ENCODE results near the gene TTC7B.

TTC7B gene

GRCh38 chr14:90599748-90600507 is 216.3 kb downstream of the TTC7B start:
- TF ChIP-seq REST (IDR thresholded peaks at IDR 0.05; ENCODE audit: insufficient read depth in 1 of 2, low read depth in 2 of 2, low read length in 2 of 2) = no peak
- no peak for TF ChIP-seq SIN3A (IDR thresholded peaks at IDR 0.05; ENCODE audit: borderline replicate concordance, insufficient read depth, low read length)
- TF ChIP-seq FOXP2 (optimal IDR thresholded peaks at IDR 0.05; ENCODE audit: borderline replicate concordance, extremely low read depth, extremely low read length, insufficient read depth) = no peak
- TF ChIP-seq TAF1 (IDR thresholded peaks at IDR 0.05; ENCODE audit: borderline replicate concordance, insufficient read depth, low read length) = no peak
- TF ChIP-seq POLR2AphosphoS5 (IDR thresholded peaks at IDR 0.05; ENCODE audit: low read depth, low read length) = no peak

- TF ChIP-seq SIN3A (IDR thresholded peaks at IDR 0.05; ENCODE audit: borderline replicate concordance, insufficient read depth, low read length) = no peak
- no peak for TF ChIP-seq FOXP2 (optimal IDR thresholded peaks at IDR 0.05; ENCODE audit: borderline replicate concordance, extremely low read depth, extremely low read length, insufficient read depth)
- TF ChIP-seq REST (IDR thresholded peaks at IDR 0.05; ENCODE audit: insufficient read depth in 1 of 2, low read depth in 2 of 2, low read length in 2 of 2) = no peak
- no peak for TF ChIP-seq TAF1 (IDR thresholded peaks at IDR 0.05; ENCODE audit: borderline replicate concordance, insufficient read depth, low read length)
- TF ChIP-seq POLR2AphosphoS5 (IDR thresholded peaks at IDR 0.05; ENCODE audit: low read depth, low read length) = no peak
Observed at GRCh38 chr14:90599339-90599738, 216.9 kb downstream of the TTC7B start.

GRCh38 chr14:90597961-90598360 is 218.3 kb downstream of the TTC7B start:
- TF ChIP-seq TAF1 (IDR thresholded peaks at IDR 0.05; ENCODE audit: borderline replicate concordance, insufficient read depth, low read length) (no peak), POLR2AphosphoS5 (IDR thresholded peaks at IDR 0.05; ENCODE audit: low read depth, low read length) (no peak), FOXP2 (optimal IDR thresholded peaks at IDR 0.05; ENCODE audit: borderline replicate concordance, extremely low read depth, extremely low read length, insufficient read depth) (no peak), SIN3A (IDR thresholded peaks at IDR 0.05; ENCODE audit: borderline replicate concordance, insufficient read depth, low read length) (no peak), REST (IDR thresholded peaks at IDR 0.05; ENCODE audit: insufficient read depth in 1 of 2, low read depth in 2 of 2, low read length in 2 of 2) (no peak)

GRCh38 chr14:90596733-90597132 is 219.5 kb downstream of the TTC7B start:
- TF ChIP-seq POLR2AphosphoS5 (IDR thresholded peaks at IDR 0.05; ENCODE audit: low read depth, low read length) (no peak), FOXP2 (optimal IDR thresholded peaks at IDR 0.05; ENCODE audit: borderline replicate concordance, extremely low read depth, extremely low read length, insufficient read depth) (no peak), REST (IDR thresholded peaks at IDR 0.05; ENCODE audit: insufficient read depth in 1 of 2, low read depth in 2 of 2, low read length in 2 of 2) (no peak), TAF1 (IDR thresholded peaks at IDR 0.05; ENCODE audit: borderline replicate concordance, insufficient read depth, low read length) (no peak), SIN3A (IDR thresholded peaks at IDR 0.05; ENCODE audit: borderline replicate concordance, insufficient read depth, low read length) (no peak)
